Cerebellar nuclear complex (tissue), 1 donor: ENCODE results near the gene ZNF792.
"Not testable (repeated sequence)": the region's sequence is repeated elsewhere in the genome, so short reads cannot be mapped to it uniquely, and the experiment has no call there.

Experiments used
- DNase-seq, 2 experiments: peaks; one replicate each; lab custom pipeline; 2025; lab: John Stamatoyannopoulos, UW

ZNF792 gene

GRCh38 chr19:34970185-34970780 is 6.3 kb upstream of the ZNF792 start:
- not testable (repeated sequence) for DNase-seq

GRCh38 chr19:34969721-34970120 is 5.7 kb upstream of the ZNF792 start:
- no peak for DNase-seq

- no peak for DNase-seq
Observed at GRCh38 chr19:34967551-34967950, 3.5 kb upstream of the ZNF792 start.

GRCh38 chr19:34965505-34965904 is 1.5 kb upstream of the ZNF792 start:
- not testable (repeated sequence) for DNase-seq

- no peak for DNase-seq
Observed at GRCh38 chr19:34964598-34964997, 569 bp upstream of the ZNF792 start.

- DNase-seq, result no peak
Observed at GRCh38 chr19:34962687-34963572, 1.1 kb downstream of the ZNF792 start.

GRCh38 chr19:34961775-34962686 is 2.0 kb downstream of the ZNF792 start:
- DNase-seq, result no peak

- no peak for DNase-seq
Observed at GRCh38 chr19:34960940-34961679, 2.9 kb downstream of the ZNF792 start.

GRCh38 chr19:34960103-34960805 is 3.8 kb downstream of the ZNF792 start:
- DNase-seq, result no peak

- DNase-seq, result no peak
Observed at GRCh38 chr19:34959021-34959420, 5.0 kb downstream of the ZNF792 start.

GRCh38 chr19:34957830-34958751 is 5.9 kb downstream of the ZNF792 start:
- no peak for DNase-seq

GRCh38 chr19:34953092-34953491 is 10.9 kb downstream of the ZNF792 start:
- DNase-seq, result no peak

GRCh38 chr19:34943861-34944573 is 20.0 kb downstream of the ZNF792 start:
- DNase-seq, result no peak

- DNase-seq, result no peak
Observed at GRCh38 chr19:34938886-34939285, 25.1 kb downstream of the ZNF792 start.

GRCh38 chr19:34936184-34936583 is 27.8 kb downstream of the ZNF792 start:
- DNase-seq, result no peak

- DNase-seq, result no peak
Observed at GRCh38 chr19:34932494-34932893, 31.5 kb downstream of the ZNF792 start.

- DNase-seq, result peak; percentile 34 to 74
Observed at GRCh38 chr19:34926685-34927375, 37.2 kb downstream of the ZNF792 start, which contains the start of gene ZNF30. Gene ZNF30, plus strand, starts transcription at chr19:34926903. Its CDS starts 3,045 bp downstream, at chr19:34929948.

- DNase-seq, result no peak
Observed at GRCh38 chr19:34926361-34926684, 37.7 kb downstream of the ZNF792 start.
